ENCODE data around the gene RBM19.
"Not testable (repeated sequence)": the region's sequence is repeated elsewhere in the genome, so short reads cannot be mapped to it uniquely, and the experiment has no call there.

RBM19 gene

DNA sequence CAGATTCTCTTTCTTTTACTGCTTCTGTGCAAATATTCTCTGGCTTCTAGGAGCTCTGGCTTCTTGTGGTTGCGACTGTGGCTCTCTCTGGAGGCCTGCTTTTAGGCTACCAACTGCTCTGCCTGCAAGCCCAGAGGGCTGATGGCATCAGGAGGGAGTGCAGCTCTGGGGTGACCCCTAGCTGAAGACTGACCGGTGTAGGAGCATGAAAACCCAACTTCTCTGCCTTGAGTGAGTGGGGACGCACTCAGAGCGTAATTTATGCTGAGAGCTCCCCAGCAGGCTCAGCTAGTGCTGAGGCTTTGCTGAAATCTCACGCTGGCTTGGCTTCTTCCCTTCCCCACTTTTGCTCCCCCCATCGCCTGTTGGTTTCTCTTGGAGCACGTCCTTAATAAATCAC, 29.9 kb upstream of the RBM19 start:
- H3K79me2 ChIP-seq (ENCODE audit: insufficient read depth, low read depth) = no peaks in the 10 kb centered on the region
- no peaks in the 10 kb centered on the region for H3K27me3 ChIP-seq (ENCODE audit: insufficient read depth, low read depth)
- no peak overlapping the region for H3K4me3 ChIP-seq (IDR thresholded peaks at IDR 0.05; ENCODE audit: insufficient read depth, low read depth, low read length)
- no peaks in the 10 kb centered on the region for H3K4me1 ChIP-seq (ENCODE audit: low read depth, poor library complexity, severe bottlenecking)
- no peaks in the 10 kb centered on the region for H3K36me3 ChIP-seq (ENCODE audit: insufficient read depth)
- no peak overlapping the region for H2AFZ ChIP-seq (ENCODE audit: low read depth)
- no peak overlapping the region for H3K27ac ChIP-seq
- H3K4me2 ChIP-seq = no peak overlapping the region
- TF ChIP-seq, protein P1, sequence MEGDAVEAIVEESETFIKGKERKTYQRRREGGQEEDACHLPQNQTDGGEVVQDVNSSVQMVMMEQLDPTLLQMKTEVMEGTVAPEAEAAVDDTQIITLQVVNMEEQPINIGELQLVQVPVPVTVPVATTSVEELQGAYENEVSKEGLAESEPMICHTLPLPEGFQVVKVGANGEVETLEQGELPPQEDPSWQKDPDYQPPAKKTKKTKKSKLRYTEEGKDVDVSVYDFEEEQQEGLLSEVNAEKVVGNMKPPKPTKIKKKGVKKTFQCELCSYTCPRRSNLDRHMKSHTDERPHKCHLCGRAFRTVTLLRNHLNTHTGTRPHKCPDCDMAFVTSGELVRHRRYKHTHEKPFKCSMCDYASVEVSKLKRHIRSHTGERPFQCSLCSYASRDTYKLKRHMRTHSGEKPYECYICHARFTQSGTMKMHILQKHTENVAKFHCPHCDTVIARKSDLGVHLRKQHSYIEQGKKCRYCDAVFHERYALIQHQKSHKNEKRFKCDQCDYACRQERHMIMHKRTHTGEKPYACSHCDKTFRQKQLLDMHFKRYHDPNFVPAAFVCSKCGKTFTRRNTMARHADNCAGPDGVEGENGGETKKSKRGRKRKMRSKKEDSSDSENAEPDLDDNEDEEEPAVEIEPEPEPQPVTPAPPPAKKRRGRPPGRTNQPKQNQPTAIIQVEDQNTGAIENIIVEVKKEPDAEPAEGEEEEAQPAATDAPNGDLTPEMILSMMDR (conservative IDR thresholded peaks at IDR 0.05; ENCODE audit: low read depth, low read length) = no peak
- H4K20me1 ChIP-seq (ENCODE audit: insufficient read depth) = no peaks in the 10 kb centered on the region
- no peak overlapping the region for H3K9ac ChIP-seq

DNA sequence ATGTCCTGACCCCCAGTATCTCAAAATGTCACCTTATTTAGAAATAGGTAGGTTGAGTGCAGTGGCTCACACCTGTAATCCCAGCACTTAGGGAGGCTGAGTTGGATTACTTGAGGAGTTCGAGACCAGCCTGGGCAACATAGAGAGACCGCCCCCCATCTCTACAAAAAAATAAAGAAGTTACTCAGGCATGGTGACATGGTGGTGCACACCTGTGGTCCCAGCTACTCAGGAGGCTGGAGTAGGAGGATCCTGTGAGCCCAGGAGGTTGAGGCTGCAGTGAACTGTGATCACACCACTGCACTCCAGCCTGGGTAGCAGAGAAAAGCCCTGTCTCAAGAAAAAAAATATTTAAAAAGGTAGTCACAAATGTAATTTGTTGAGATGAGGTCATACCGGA, 27.9 kb upstream of the RBM19 start:
- Histone ChIP-seq H3K4me2 (no peak overlapping the region), H3K27me3 (ENCODE audit: insufficient read depth, low read depth) (no peaks in the 10 kb centered on the region), H4K20me1 (ENCODE audit: insufficient read depth) (no peaks in the 10 kb centered on the region), H3K27ac (no peak overlapping the region), H2AFZ (ENCODE audit: low read depth) (no peak overlapping the region), H3K4me3 (IDR thresholded peaks at IDR 0.05; ENCODE audit: insufficient read depth, low read depth, low read length) (no peak overlapping the region), H3K9ac (no peak overlapping the region), H3K4me1 (ENCODE audit: low read depth, poor library complexity, severe bottlenecking) (no peaks in the 10 kb centered on the region), H3K79me2 (ENCODE audit: insufficient read depth, low read depth) (no peaks in the 10 kb centered on the region), H3K36me3 (ENCODE audit: insufficient read depth) (no peaks in the 10 kb centered on the region)
- TF ChIP-seq, protein P1 (conservative IDR thresholded peaks at IDR 0.05; ENCODE audit: low read depth, low read length) = no peak

GRCh38 chr12:113992751-113993150, 26.6 kb upstream of the RBM19 start:
- not testable (repeated sequence) for H2AFZ ChIP-seq (ENCODE audit: low read depth); H3K4me3 ChIP-seq (IDR thresholded peaks at IDR 0.05; ENCODE audit: insufficient read depth, low read depth, low read length); H3K4me2 ChIP-seq; H3K27me3 ChIP-seq (ENCODE audit: insufficient read depth, low read depth); H3K79me2 ChIP-seq (ENCODE audit: insufficient read depth, low read depth); H3K9ac ChIP-seq; H4K20me1 ChIP-seq (ENCODE audit: insufficient read depth); H3K27ac ChIP-seq; H3K36me3 ChIP-seq (ENCODE audit: insufficient read depth); H3K4me1 ChIP-seq (ENCODE audit: low read depth, poor library complexity, severe bottlenecking)

DNA sequence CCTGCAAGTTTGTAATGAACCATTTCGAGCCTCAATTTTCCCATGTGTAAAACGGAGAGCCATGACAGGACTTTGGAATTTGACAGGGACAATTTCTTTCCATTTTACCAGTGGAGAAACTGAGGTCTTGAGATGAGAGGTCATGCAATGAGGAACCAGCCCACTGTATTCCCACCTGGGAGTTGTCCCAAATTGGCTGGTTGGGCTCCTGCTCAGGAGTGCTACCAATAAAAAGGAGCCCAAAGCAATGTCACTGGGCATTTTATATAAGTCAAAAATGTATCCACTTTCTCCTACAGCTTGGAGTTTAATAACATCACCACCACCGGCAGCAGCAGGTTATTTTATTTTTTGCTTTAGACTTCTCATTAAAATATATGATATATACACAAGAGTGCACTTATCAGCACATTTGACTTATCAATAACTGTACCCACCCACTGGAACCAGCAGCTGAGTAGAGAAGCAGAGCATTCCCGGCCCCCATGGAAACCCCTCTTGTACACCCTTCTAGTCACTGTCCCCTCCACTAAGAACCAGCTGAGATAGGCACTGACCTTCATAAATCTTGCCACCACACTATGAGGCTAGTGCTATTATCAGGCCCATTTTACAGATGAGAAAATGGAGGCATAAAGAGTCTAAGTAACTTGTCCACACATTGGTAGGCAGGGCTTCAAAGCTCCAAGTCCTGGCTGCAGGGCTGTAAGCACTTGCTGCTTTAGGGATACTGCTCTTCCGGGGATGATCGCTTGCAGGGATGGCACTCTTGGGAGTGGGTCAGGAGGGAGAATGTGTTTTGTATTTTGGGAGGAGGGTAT, 25.3 kb upstream of the RBM19 start:
- no peaks in the 10 kb centered on the region for H3K4me1 ChIP-seq (ENCODE audit: low read depth, poor library complexity, severe bottlenecking)

More for the DNA sequence above, 25.3 kb upstream of the RBM19 start:
- no peak overlapping the region for H2AFZ ChIP-seq (ENCODE audit: low read depth)
- H3K36me3 ChIP-seq (ENCODE audit: insufficient read depth) = no peaks in the 10 kb centered on the region
- H3K27me3 ChIP-seq (ENCODE audit: insufficient read depth, low read depth) = no peaks in the 10 kb centered on the region
- no peak overlapping the region for H3K4me2 ChIP-seq
- TF ChIP-seq, protein P1 (conservative IDR thresholded peaks at IDR 0.05; ENCODE audit: low read depth, low read length) = no peak
- no peak overlapping the region for H3K4me3 ChIP-seq (IDR thresholded peaks at IDR 0.05; ENCODE audit: insufficient read depth, low read depth, low read length)
- no peaks in the 10 kb centered on the region for H4K20me1 ChIP-seq (ENCODE audit: insufficient read depth)
- H3K79me2 ChIP-seq (ENCODE audit: insufficient read depth, low read depth) = no peaks in the 10 kb centered on the region
- no peak overlapping the region for H3K27ac ChIP-seq
- H3K9ac ChIP-seq = no peak overlapping the region
